Peyer's patch (tissue), 4 donors: ENCODE measurements around the gene MEI4.

Experiments used
- CTCF ChIP-seq, 6 experiments: fragments of 450-650 bp in 4 of 6; fragments of 200-600 bp in 2 of 6; sonication (generic) in 1 of 6; IDR thresholded peaks; one replicate each; pipeline ENCODE4 v1.5.1; 2017 to 2019; ENCODE audit warnings: antibody characterized with exemption in 6 of 6, mild to moderate bottlenecking in 3 of 6, moderate library complexity in 1 of 6
- POLR2A ChIP-seq, 2 donors: fragments of 450-650 bp; IDR thresholded peaks; one replicate each; pipeline ENCODE4 v1.5.1; 2017; ENCODE audit warnings: antibody characterized with exemption in 2 of 2, mild to moderate bottlenecking in 2 of 2, moderate library complexity in 2 of 2

DNA sequence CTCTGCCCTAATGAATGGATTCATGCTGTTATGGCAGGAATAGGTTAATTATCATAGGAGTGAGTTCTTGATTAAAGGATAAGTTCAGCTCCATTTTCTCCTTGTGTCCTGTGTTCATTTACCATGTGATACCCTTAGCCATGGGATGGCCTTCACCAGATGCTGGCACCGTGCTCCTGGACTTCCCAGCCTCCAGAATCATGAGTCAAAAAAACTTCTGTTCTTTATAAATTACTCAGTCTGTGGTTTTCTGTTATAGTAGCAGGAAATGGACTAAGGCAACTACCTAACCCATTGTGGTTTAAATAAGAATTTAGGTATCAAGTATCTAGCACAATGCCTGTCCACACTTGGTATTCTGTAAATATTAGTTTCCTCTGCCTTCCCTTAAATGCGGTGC, 223.5 kb downstream of the MEI4 start:
- TF ChIP-seq CTCF (IDR thresholded peaks at IDR 0.05) (no peak), POLR2A (IDR thresholded peaks at IDR 0.05) (no peak)
